ENCODE results near the gene CASZ1.

CASZ1 gene

DNA sequence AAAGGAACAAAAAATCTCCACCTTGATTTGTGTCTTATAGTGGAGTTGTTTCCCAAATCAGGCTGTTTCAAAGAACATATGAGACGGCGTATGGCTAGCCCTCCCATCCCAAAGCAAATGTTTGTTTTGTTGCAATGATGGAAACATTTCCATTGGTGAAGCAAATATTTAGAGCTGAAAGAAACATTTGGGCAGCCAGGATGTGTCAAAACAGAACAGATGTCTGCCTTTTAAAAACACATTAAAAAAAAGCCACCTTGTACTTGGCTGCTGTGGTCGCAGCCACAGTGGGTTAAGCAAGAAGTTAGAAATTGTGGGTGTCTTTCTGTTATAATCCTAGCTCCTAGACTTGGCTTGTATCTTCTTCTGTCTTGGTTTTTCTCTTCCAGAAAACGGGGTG lies 205.4 kb downstream of the CASZ1 start:
- DNase-seq = no peak

DNA sequence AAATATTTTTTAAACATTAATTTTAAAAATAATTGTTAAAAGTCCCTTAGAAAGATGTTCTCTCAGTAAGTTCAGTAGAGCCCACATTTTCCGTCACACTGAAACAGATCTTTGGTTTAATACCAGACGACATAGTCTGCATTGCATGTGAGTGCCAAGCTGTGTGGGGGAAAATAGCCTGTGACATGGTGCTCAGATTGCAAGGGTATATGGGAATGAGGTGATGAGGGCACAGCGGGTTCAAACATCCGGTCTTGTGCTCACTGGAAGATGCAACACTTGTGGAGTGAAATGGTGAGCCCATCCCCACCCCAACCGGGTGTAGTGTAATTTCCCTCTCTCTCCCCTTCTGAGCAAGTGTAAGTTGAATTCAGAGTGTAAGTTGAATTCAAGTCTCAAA lies 207.4 kb downstream of the CASZ1 start:
- DNase-seq = no peak

DNA sequence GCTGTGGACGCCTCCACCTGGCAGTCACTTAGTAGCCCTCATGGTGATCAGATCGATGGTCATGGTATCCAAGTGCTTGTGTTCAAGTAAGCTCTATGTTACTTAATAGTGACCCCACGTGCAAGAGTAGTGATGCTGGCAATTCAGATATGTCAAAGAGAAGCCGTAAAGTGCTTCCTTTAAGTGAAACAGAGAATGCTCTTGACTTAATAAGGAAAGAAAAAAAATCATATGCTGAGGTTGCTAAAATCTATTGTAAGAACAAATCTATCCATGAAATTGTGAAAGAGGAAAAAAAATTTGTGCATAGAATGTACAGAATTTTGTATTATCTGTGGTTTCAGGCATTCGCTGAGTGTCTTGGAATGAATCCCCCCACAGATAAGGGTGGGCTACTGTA lies 207.8 kb downstream of the CASZ1 start:
- no peak for DNase-seq

Data from CD4-positive, alpha-beta T cell treated with Interleukin-4 for 1 hour (primary cell).